SK-MEL-5 (cell line): ENCODE measurements around the gene PRKCE. TPM values are rescaled to one million over a fixed set of nuclear protein-coding genes. Genes with fewer than 3 reads are reported as not detected.
"Not testable (repeated sequence)": the region's sequence is repeated elsewhere in the genome, so short reads cannot be mapped to it uniquely, and the experiment has no call there.

Experiments used
- DNase-seq: peaks from one replicate; pipeline ENCODE4 v3.0.0-alpha.2; 2016; ENCODE audit warnings: low read depth, low spot score
- in situ Hi-C: cut with HindIII; loops from 2 replicates; pipeline ENCODE4 v1.10.0; 2016; ENCODE audit warnings: low sequenced_read_pairs, high pct_unique_total_duplicates, low pct_unique_long_range_greater_than_20kb
- total RNA-seq: library from RNA; depleted of rRNA; stranded (reverse); fragments of >200 nt; shearing (Covaris generic); gene quantifications from 2 replicates; pipeline ENCODE4 v1.2.3, GENCODE V29; 2014

PRKCE gene
- total RNA-seq, 1 experiment from 2014 or later, result 22.9 TPM

DNA sequence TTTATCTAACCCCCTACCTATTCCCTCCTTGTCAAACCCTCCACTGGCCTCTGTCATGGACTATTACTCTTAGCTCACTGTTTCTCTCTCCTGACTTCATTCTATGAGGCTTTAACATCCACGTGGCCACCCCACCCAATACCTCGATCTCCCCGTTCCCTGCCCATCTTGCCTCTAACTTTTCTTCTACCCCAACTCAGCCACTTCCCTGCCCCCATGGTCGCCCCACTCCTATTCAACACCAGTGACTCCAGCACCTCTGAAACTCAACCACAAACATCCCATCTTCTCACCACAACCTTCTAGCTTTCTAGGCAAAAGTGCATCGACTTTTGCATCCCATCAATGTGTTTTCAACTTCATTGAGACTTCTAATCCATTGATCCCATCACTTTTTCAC lies 551.5 kb downstream of the PRKCE start:
- in situ Hi-C loops, result no loop called here
- no peak for DNase-seq

DNA sequence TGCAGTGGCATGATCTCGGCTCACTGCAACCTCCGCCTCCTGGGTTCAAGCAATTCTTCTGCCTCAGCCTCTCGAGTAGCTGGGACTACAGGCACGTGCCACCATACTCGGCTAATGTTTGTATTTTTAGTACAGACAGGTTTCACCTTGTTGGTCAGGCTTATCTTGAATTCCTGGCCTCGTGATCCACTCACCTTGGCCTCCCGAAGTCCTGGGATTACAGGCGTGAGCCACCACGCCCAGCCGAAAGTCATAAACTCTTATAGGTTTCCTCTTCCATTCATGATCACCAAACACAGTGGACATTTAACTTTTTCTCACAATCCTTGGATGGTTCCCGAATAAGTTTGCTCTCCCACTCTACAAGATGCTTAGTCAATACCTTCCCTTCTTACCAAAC lies 552.2 kb downstream of the PRKCE start:
- in situ Hi-C loops, DNase-seq: not testable (repeated sequence)

DNA sequence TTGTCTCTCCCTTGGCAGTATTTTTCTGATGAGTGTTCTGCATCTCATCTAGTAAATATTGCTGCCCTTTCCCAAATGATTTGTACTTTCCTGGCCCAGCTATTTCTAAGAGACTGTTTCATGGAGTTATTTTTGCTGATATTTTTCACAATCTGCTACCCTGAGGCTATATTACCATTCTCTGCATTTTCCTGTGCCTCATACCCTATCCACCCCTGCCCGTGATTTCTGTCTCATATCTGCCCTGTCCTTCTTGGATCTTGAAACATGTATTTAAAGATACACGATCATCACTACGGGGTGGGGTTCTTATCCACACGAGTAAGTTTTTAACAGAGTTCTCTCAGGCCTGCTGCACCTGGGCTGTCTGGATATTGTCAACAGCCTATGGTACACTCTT lies 556.1 kb downstream of the PRKCE start:
- in situ Hi-C loops, result no loop called here
- no peak for DNase-seq

DNA sequence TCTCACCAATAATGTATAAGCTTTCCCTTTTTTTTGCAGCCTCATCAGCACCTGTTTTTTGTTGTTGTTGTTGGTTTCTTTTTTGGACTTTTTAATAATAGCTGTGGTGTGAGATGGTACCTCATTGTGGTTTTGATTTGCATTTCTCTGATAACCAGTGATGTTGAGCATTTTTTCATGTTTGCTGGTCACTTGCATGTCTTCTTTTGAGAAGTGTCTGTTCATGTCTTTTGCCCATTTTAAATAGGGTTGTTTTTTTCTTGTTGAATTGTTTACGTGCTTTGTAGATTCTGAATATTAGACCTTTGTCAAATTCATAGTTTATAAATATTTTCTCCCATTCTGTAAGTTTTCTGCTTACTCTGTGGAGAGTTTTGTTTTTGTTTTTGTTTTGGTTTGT lies 557.3 kb downstream of the PRKCE start:
- in situ Hi-C loops, result no loop called here
- no peak for DNase-seq

DNA sequence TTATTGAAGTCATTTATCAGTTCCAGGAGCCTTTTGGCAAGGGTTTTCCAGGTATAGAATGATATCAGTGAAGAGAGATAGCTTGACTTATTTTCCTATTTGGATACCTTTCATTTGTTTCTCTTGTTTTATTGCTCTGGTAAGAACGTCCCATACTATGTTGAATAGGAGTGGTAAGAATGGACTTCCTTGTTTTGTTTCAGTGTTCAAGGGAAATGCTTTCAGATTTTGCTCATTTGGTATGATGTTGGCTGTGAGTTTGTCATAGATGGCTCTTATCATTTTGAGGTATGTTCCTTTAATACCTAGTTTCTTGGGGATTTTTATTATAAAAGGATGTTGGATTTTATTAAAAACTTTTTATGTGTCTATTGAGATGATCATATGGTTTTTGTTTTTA lies 558.6 kb downstream of the PRKCE start:
- no peak for DNase-seq
- in situ Hi-C loops, result no loop called here

DNA sequence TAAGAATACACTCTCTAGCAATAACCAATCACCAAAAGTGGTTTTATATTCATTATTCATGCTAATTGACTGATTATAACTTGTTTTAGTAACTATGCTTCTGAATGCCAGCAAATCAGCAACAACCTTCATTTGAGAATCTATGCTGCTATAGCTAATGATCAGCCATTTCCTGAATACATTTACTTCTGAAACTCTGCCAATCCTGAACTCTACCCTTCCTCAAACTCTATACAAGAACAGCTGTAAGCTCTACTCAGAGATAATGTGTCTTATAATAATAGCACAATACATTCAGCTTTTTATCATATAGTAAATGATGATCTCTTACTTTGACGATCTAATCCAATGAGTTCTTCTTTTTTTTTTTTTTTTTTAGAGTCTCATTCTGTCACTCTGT lies 560.0 kb downstream of the PRKCE start:
- in situ Hi-C loops, result no loop called here

DNA sequence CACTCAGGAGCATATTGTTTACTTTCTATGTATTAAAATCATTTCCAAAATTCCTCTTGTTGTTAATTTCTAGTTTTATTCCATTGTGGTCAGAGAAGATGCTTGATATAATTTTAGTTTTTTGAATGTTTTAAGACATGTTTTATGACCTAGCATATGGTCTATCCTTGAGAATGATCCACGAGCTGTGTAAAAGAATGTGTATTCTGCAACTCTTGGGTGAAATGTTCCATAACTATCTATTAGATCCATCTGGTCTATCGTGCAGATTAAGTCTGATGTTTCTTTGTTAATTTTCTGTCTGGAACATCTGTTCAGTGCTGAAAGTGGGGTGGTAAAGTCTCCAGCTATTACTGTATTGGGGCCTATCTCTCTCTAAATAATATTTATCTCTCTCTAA lies 562.4 kb downstream of the PRKCE start:
- in situ Hi-C loops, result no loop called here
- no peak for DNase-seq

More for the DNA sequence above, 560.0 kb downstream of the PRKCE start:
- DNase-seq, result no peak

DNA sequence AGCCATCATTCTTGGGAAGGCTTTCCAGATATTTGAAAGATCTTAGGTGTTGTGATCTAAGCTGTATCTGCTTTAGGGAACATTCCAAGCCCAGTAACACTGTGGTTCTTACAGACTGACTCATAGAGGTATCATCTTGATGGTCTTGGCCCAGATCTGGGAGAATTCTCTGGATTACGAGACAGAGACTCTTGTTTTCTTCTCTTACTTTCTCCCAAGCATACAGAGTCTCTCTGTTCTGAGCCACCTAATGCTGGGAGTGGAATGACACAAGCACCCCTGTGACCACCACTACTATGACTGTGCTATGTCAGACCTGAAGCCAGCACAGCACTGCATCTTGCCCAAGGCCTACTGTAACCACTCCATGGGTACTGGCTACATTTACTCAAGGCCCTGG lies 564.7 kb downstream of the PRKCE start:
- DNase-seq, result no peak
- in situ Hi-C loops, result no loop called here

DNA sequence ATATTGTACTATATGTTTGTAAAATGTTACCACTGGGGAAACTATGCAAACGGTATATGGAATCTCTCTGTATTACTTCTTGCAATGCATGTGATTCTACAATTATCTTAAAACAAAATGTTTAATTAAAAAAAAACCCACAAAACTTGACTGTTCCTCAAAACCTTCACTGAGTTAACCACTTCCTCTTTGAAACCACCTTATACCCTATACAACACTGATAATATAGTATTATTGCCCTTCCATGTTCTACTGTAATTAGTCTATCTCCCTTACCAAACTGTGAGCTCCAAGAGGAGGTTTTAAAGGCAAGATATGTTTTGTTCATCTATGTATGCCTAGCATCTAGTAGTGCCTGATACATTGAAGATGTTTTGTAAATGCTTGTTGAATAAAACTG lies 572.0 kb downstream of the PRKCE start:
- in situ Hi-C loops, DNase-seq: not testable (repeated sequence)

DNA sequence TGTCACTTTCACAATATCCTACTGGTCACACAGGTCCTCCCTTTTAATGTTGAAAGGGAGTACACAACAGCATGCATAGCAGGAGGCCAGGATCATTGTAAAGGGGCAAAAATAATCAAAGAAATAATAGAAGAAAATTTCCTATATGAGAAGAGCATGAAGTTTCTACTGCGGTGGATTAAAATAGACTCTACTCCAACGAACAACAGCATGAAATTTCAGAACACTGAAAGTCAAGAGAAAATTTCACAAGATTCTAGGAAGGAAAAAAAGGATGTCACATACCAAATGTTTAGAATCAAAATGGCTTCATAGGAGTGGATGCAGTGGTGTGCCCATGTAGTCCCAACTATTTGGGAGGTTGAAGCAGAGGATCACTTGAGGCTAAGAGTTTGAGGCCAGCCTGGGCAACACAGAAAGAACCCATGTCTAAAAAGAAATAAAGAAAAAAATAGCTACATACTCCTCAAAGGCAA lies 573.7 kb downstream of the PRKCE start:
- in situ Hi-C loops, result no loop called here

DNA sequence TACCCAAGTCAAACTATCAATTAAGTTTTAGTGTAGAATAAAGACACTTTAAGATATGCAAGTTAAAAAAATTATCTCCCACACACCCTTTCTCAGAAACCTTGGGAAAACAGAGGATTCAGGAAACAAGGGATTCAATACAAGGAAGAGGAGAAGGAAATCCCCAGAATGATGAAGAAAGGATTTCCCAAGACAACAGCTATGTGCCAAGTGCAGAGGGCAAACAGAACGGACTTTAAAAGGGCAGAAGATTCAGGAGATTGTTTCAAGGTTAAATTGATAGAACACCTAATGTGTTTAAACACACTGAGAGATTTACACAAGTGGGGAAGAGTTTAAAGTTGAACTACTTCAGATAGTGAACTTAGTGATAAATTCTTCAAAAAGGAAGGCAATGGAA lies 574.3 kb downstream of the PRKCE start:
- DNase-seq, result no peak
- in situ Hi-C loops, result no loop called here

More for the DNA sequence above, 573.7 kb downstream of the PRKCE start:
- DNase-seq, result no peak

DNA sequence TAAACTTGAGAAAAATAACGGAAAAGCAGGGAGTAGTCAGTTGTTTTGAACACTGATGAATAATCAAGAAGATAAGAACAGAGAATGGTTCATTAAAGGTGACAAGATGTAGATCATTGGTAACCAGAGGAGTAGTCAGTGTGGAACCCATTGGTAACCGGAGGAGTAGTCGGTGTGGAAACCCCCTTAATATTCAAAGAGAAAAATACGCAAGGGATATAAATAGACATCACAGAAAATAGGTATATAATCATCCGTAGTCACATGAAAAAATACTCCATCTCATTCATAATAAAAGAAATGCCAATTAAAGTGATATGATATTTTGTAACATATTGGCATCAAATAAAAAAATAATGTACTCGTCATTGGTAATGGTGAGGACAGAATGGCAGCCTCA lies 575.1 kb downstream of the PRKCE start:
- in situ Hi-C loops, result no loop called here
- DNase-seq, result no peak

DNA sequence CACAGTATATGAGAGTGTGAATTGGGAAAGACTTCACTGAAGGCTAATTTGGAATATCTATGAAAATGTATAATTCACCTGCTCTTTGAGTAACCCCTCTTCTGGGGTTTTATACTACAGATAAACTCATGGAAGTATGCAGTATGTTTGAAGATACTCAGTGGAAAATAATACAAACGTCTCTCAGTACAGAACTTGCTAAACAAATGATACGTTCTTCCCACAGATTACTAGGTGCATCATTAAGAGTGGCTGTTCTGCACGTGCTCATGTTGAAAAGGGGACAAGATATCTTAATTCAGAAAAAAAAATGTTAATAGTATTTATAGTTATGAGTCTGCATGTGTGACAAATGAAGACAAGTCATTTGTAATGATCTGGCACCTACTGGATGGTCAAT lies 575.5 kb downstream of the PRKCE start:
- in situ Hi-C loops, result no loop called here
- DNase-seq, result no peak

DNA sequence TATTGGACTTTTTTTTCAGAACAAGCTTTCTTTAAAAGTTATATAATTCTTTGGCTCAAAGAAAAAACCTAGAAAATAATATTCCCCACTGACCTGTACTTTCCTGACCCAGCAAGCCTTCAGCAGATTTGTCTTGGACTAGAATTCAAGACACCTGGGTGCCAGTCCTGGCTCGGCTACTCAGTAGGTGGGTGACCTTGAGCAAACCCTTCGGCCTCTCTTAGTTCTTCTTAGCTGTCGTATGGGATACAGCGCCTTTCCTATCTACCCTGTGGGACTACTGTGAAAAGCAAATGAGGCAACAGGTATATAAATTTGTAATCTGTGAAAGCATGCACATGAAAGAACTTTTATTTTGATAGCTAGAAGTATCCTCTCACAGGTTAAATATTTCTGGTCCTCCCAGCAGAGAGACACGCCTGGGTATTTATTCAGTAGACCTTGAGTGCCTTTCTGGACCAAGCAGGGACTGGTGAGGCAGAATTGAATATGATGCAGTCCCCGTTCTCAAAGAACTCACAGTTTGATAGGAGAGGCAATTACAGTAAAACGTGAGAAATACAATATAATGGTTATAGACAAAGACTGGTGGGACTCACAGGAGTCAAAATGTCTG lies 576.3 kb downstream of the PRKCE start:
- in situ Hi-C loops, result no loop called here

DNA sequence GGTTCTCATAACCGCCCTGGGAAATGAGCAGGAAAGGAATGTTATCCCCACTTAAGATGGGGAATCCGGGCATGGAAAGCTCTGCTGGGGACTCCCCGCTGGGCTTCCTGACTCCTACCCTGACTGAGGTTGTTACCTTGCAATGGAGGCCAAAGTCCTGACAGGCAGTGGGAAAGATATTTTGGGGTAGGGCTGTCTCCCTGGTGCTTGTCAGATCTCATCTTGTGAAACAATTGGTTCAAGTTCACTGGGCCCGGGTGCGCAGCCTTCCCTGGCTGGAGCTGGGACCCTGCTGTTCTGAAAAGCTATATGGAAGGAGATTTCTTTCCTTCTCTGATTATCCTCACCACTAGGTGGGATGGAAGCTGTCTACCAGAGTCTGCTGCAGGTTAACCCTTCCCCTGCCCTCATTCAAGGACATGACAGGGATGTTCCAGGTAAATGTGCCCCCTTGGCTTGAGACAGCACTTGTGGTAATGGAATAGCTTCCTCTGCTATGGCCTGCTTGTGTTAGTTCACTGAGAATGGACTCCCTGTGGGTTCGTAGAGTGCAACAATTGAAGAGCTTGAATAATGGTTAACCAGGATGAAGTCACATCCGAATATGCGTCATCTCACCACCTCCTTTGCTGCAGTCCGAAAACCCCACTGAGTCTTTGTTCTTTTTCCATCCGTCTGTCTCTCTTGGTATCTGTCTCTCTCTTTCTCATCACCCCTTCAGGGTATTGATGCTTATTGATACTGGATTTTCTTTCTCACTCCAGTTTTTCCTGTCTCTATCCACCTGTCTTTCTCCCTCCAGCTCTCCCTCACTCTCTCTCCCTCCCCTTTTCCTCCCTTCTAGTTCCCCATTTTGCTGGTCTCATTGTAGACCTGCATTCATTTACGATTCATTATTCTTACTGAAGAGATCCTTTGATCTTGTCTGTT lies 577.9 kb downstream of the PRKCE start:
- DNase-seq, result peak; percentile 24
- in situ Hi-C loops, result no loop called here

More for the DNA sequence above, 576.3 kb downstream of the PRKCE start:
- DNase-seq, result no peak

DNA sequence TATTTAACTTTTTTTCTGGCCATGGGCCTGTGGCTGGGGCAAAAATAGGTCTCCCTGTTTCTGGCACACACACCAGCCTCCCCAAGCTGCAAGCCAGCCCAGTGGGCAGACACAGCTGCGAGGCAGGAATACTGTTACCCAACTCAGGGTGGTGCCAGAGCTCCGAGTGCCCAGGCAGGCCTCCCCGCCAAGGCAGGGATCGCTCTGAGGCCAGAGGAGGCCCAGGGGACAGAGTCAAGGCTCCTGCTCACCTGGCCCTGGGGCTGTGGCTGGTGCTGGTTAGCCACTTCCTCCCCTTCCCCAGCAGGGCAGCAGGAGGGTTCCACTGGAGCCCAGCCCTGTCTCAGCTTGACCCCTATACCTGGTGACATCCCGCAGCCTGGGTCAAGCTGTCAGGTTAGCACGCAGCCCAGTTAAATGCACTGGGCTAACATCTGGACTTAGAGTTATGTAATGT lies 578.7 kb downstream of the PRKCE start:
- in situ Hi-C loops, result no loop called here
- peak; percentile 27 for DNase-seq

DNA sequence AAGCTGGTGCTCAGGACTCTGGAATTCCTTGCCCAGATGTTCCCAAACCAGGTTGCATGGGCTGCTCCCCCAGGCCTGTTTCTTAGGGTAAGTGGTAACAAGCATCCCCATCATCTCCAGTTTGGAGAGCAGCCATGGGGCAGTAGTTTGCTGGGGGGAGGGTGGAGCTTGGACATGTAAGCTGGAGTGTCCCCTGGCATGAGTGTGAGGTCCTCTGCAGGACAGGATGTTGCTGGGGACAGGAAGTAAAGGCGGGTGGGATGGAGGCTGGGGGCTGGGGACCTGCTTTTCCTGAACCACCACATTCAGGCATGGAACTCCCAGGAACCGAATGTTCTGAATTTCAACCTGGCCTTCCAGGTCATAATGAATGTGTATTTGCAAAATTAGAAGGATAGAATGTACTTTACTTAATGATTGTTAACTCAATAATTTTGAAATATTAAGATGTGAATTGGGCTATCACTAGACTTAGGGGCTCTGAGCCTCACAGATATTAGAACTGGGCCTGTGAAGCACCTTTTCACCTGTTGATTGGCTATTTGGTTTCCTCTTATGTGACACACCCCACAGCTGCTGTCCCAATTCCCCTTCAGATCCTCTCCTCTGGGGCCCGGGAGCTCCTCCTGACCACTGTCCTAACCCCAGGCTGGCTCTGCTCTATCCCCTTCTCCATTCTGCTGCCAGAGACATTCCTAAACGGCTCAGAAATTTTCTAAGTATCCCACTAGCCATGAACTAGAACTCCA lies 579.4 kb downstream of the PRKCE start:
- no peak for DNase-seq
- in situ Hi-C loops, result no loop called here

DNA sequence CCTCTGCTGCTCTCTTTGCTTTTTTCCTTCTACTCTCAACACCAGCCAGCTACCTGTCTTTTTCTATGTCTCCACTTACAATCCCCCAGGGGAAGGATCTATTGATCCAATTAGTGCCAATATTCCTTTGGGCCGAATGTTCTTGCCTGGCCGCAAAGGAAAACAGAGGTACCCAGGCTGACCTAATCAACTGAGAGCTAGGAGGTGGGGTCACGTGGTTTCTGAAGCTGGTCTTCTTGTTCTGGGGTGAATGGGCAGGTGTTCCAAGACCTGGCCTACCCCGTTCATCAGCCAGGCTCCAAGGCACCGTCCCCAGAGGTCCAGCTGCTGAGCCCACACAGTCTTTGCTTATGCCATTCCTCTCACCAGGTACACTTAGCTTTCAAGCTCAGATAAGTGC lies 580.2 kb downstream of the PRKCE start:
- DNase-seq, result no peak
- in situ Hi-C loops, result no loop called here
